H9 (cell line): ENCODE data around the gene ZDHHC24. TPM values are rescaled to one million over a fixed set of nuclear protein-coding genes. Genes with fewer than 3 reads are reported as not detected.

Experiments
- DNase-seq: peaks from one replicate; pipeline ENCODE4 v3.0.0-alpha.2; 2017
- H2AFZ ChIP-seq: one replicate; pipeline ENCODE4 v1.6.1; 2013; ENCODE audit warnings: mild to moderate bottlenecking, low read length, control low read depth, moderate library complexity
- H2AK5ac ChIP-seq: 2 replicates; pipeline ENCODE4 v1.6.1; 2013; ENCODE audit warnings: low read length, control low read depth, mixed read lengths; ENCODE audit not compliant: insufficient read length
- H2BK120ac ChIP-seq: one replicate; pipeline ENCODE4 v1.6.1; 2013; ENCODE audit warnings: low read depth, mild to moderate bottlenecking, low read length, control low read depth, inconsistent platforms; ENCODE audit not compliant: poor library complexity, severe bottlenecking
- H2BK12ac ChIP-seq: 2 replicates; pipeline ENCODE4 v1.6.1; 2013; ENCODE audit warnings: low read length, control low read depth, mixed read lengths, low read depth; ENCODE audit not compliant: insufficient read length
- H2BK15ac ChIP-seq: 2 replicates; pipeline ENCODE4 v1.6.1; 2013; ENCODE audit warnings: low read depth, low read length, control low read depth
- H2BK20ac ChIP-seq: one replicate; pipeline ENCODE4 v1.6.1; 2013; ENCODE audit warnings: low read depth, mild to moderate bottlenecking, low read length, control low read depth, inconsistent platforms; ENCODE audit not compliant: poor library complexity, severe bottlenecking
- H2BK5ac ChIP-seq: 2 replicates; pipeline ENCODE4 v1.6.1; 2013; ENCODE audit warnings: low read length, control low read depth, mixed read lengths; ENCODE audit not compliant: insufficient read length
- H3K14ac ChIP-seq: 2 replicates; pipeline ENCODE4 v1.6.1; 2013; ENCODE audit warnings: low read length, control low read depth; ENCODE audit not compliant: insufficient read depth
- H3K18ac ChIP-seq: 2 replicates; pipeline ENCODE4 v1.6.1; 2013; ENCODE audit warnings: low read depth, mild to moderate bottlenecking, mixed read lengths, low read length, control low read depth; ENCODE audit not compliant: insufficient read length
- H3K23ac ChIP-seq: 2 replicates; pipeline ENCODE4 v1.6.1; 2013; ENCODE audit warnings: low read length, control low read depth, mixed read lengths, low read depth; ENCODE audit not compliant: insufficient read length
- H3K23me2 ChIP-seq: 2 replicates; pipeline ENCODE4 v1.6.1; 2013; ENCODE audit warnings: low read depth, mild to moderate bottlenecking, mixed read lengths, low read length, control low read depth; ENCODE audit not compliant: insufficient read length, poor library complexity, severe bottlenecking
- H3K27ac ChIP-seq: 2 replicates; pipeline ENCODE4 v1.5.1; 2013; ENCODE audit warnings: low read length, control low read depth, mixed read lengths, low read depth; ENCODE audit not compliant: insufficient read length
- H3K27me3 ChIP-seq: 2 replicates; pipeline ENCODE4 v1.6.1; 2013; ENCODE audit warnings: low read length, control low read depth, inconsistent platforms; ENCODE audit not compliant: insufficient read depth
- H3K4ac ChIP-seq: 2 replicates; pipeline ENCODE4 v1.6.1; 2013; ENCODE audit warnings: low read depth, mild to moderate bottlenecking, control low read depth, inconsistent platforms, low read length, moderate library complexity
- H3K4me1 ChIP-seq: 2 replicates; pipeline ENCODE4 v1.6.1; 2013; ENCODE audit warnings: low read length, control low read depth, inconsistent platforms; ENCODE audit not compliant: insufficient read depth
- H3K4me2 ChIP-seq: 2 replicates; pipeline ENCODE4 v1.6.1; 2013; ENCODE audit warnings: low read length, control low read depth, mixed read lengths; ENCODE audit not compliant: insufficient read length, insufficient read depth
- H3K56ac ChIP-seq: 2 replicates; pipeline ENCODE4 v1.6.1; 2013; ENCODE audit warnings: low read depth, mild to moderate bottlenecking, mixed read lengths, low read length, control low read depth; ENCODE audit not compliant: insufficient read length
- H3K79me1 ChIP-seq: 2 replicates; pipeline ENCODE4 v1.6.1; 2013; ENCODE audit warnings: low read depth, mild to moderate bottlenecking, moderate library complexity, low read length, control low read depth, inconsistent platforms; ENCODE audit not compliant: insufficient read depth, poor library complexity, severe bottlenecking
- H3K79me2 ChIP-seq: 2 replicates; pipeline ENCODE4 v1.6.1; 2013; ENCODE audit warnings: low read length, control low read depth, inconsistent platforms; ENCODE audit not compliant: insufficient read depth
- H3K9ac ChIP-seq: 2 replicates; pipeline ENCODE4 v1.6.1; 2013; ENCODE audit warnings: low read length, control low read depth, mixed read lengths; ENCODE audit not compliant: insufficient read length; ENCODE audit errors: extremely low read depth
- H3K9me3 ChIP-seq: one replicate; pipeline ENCODE4 v1.6.1; 2013; ENCODE audit warnings: low read depth, low read length, inconsistent platforms; ENCODE audit not compliant: control insufficient read depth
- H3T11ph ChIP-seq: one replicate; pipeline ENCODE4 v1.6.1; 2013; ENCODE audit warnings: mild to moderate bottlenecking, low read length, control low read depth, inconsistent platforms
- H4K20me1 ChIP-seq: one replicate; pipeline ENCODE4 v1.6.1; 2013; ENCODE audit not compliant: control insufficient read depth, insufficient read length, insufficient read depth
- H4K5ac ChIP-seq: 2 replicates; pipeline ENCODE4 v1.6.1; 2013; ENCODE audit warnings: low read depth, mild to moderate bottlenecking, mixed read lengths, low read length, control low read depth; ENCODE audit not compliant: insufficient read length
- H4K8ac ChIP-seq: replicated peaks from 2 replicates; pipeline ENCODE4 v1.6.1; 2013; ENCODE audit warnings: low read length, control low read depth, mixed read lengths, low read depth; ENCODE audit not compliant: insufficient read length
- H4K91ac ChIP-seq: 2 replicates; pipeline ENCODE4 v1.6.1; 2013; ENCODE audit warnings: low read depth, mild to moderate bottlenecking, moderate library complexity, mixed read lengths, low read length, control low read depth; ENCODE audit not compliant: insufficient read length
- H3K27ac Mint-ChIP-seq, 3 experiments: 2 replicates in 2 of 3; 3 replicates in 1 of 3; pipeline ENCODE4 v1.8.0; 2020 to 2021; ENCODE audit warnings: mixed read lengths in 3 of 3, mild to moderate bottlenecking in 1 of 3, moderate library complexity in 1 of 3
- H3K27me3 Mint-ChIP-seq: 2 replicates; pipeline ENCODE4 v1.8.0; 2021; ENCODE audit warnings: low read depth, mild to moderate bottlenecking, moderate library complexity, mixed read lengths
- H3K36me3 Mint-ChIP-seq, 3 experiments: 2 replicates in 2 of 3; 3 replicates in 1 of 3; pipeline ENCODE4 v1.8.0; 2020 to 2021; ENCODE audit warnings: low read depth in 3 of 3, mixed read lengths in 3 of 3; ENCODE audit not compliant: insufficient read depth in 1 of 3
- H3K4me1 Mint-ChIP-seq, 2 experiments: 2 replicates each; pipeline ENCODE4 v1.8.0; 2020; ENCODE audit warnings: mixed read lengths in 2 of 2
- H3K4me3 Mint-ChIP-seq, 2 experiments: 2 replicates in 1 of 2; 3 replicates in 1 of 2; pipeline ENCODE4 v1.8.0; 2020 to 2021; ENCODE audit warnings: mild to moderate bottlenecking in 2 of 2, mixed read lengths in 2 of 2, moderate library complexity in 1 of 2
- H3K9me3 Mint-ChIP-seq, 2 experiments: 2 replicates in 1 of 2; 3 replicates in 1 of 2; pipeline ENCODE4 v1.8.0; 2020; ENCODE audit warnings: mild to moderate bottlenecking in 2 of 2, mixed read lengths in 2 of 2, moderate library complexity in 1 of 2
- WGBS: extraction: QIAGEN DNeasy Blood & Tissue Kit; methylation state at CpG from one replicate; pipeline ENCODE4 v1.1.7; 2013; ENCODE audit warnings: missing lambda C conversion rate, low lambda C conversion rate, mixed read lengths; ENCODE audit not compliant: insufficient read length; ENCODE audit errors: extremely low coverage; 5-methylcytosine and 5-hydroxymethylcytosine counted together
- total RNA-seq: library from RNA; stranded (reverse); gene quantifications from 2 replicates; pipeline ENCODE4 v1.2.1, GENCODE V29; 2021
- TF ChIP-seq, protein P1 (sequence below): fragments of 200-600 bp; sonication (generic); conservative IDR thresholded peaks from 3 replicates; pipeline ENCODE4 v1.8.0; 2021; ENCODE audit warnings: antibody characterized with exemption, mild to moderate bottlenecking

ZDHHC24 gene
- total RNA-seq, 1 experiment from 2014 or later, result 8.9 TPM

DNA sequence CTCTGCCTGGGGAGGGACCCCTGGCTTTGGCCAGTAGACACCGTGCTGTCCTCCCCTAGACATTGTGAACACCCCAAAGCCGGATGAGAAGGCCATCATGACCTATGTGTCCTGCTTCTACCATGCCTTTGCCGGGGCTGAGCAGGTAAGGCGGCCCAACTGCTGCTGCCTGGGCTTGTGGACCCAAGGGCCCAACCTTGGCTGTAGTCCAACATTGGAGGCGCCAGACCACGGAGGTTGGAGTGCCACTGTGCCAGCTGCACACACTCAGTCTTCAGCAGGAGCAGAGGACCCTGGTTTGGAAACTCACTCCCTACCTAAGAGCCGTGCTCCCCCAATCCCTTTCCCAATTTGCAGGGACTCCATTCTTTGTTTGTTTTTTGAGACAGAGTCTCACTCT is 10.2 kb upstream of the ZDHHC24 start:
- WGBS, result no CpG with 5 or more reads among the region's 7 CpGs
- TF ChIP-seq, protein P1, sequence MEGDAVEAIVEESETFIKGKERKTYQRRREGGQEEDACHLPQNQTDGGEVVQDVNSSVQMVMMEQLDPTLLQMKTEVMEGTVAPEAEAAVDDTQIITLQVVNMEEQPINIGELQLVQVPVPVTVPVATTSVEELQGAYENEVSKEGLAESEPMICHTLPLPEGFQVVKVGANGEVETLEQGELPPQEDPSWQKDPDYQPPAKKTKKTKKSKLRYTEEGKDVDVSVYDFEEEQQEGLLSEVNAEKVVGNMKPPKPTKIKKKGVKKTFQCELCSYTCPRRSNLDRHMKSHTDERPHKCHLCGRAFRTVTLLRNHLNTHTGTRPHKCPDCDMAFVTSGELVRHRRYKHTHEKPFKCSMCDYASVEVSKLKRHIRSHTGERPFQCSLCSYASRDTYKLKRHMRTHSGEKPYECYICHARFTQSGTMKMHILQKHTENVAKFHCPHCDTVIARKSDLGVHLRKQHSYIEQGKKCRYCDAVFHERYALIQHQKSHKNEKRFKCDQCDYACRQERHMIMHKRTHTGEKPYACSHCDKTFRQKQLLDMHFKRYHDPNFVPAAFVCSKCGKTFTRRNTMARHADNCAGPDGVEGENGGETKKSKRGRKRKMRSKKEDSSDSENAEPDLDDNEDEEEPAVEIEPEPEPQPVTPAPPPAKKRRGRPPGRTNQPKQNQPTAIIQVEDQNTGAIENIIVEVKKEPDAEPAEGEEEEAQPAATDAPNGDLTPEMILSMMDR, result no peak
- Histone ChIP-seq H4K91ac (no peak overlapping the region), H3K79me1 (no peaks in the 10 kb centered on the region), H4K8ac (no peak overlapping the region), H3K4ac (no peak overlapping the region), H2AFZ (no peak overlapping the region), H4K20me1 (no peaks in the 10 kb centered on the region), H3K56ac (no peak overlapping the region), H4K5ac (no peak overlapping the region), H2BK12ac (no peak overlapping the region), H3K4me1 (no peaks in the 10 kb centered on the region), H3K23me2 (peaks cover 2% of the 10 kb centered on the region), H2BK120ac (no peak overlapping the region), H3K18ac (no peak overlapping the region), H2BK5ac (no peak overlapping the region), H3K9ac (no peak overlapping the region), H3T11ph (no peak overlapping the region), H3K9me3 (no peaks in the 10 kb centered on the region), H3K27ac (no peak overlapping the region), H3K14ac (no peak overlapping the region), H2AK5ac (no peak overlapping the region), H3K4me2 (no peak overlapping the region), H3K79me2 (no peaks in the 10 kb centered on the region), H3K27me3 (no peaks in the 10 kb centered on the region), H2BK20ac (no peak overlapping the region), H3K23ac (no peak overlapping the region), H2BK15ac (no peak overlapping the region)
- no peak overlapping the region for H3K4me3 Mint-ChIP-seq
- H3K27ac Mint-ChIP-seq, result no peak overlapping the region
- no peaks in the 10 kb centered on the region; a peak in 1 of 5 replicates for H3K9me3 Mint-ChIP-seq
- H3K27me3 Mint-ChIP-seq, result no peaks in the 10 kb centered on the region
- peaks cover 17 to 72% (median 65%) of the 10 kb centered on the region in 3 experiments; a peak in 6 of 7 replicates for H3K36me3 Mint-ChIP-seq
- no peak for DNase-seq
- H3K4me1 Mint-ChIP-seq, result peaks cover 0 to 6% of the 10 kb centered on the region in 2 experiments; a peak in 1 of 4 replicates
